ENCODE data around the gene OXLD1.

The OXLD1 gene

GRCh38 chr17:81702934-81703746 is 36.7 kb upstream of the OXLD1 start, which contains the start of gene MRPL12:
MRPL12 (plus strand) TSS chr17:81703367; CDS start chr17:81703502, 135 bp downstream.
- DNase-seq (ENCODE audit: low read depth) = peak; percentile 42

GRCh38 chr17:81701288-81702071 is 35.1 kb upstream of the OXLD1 start:
- no peak for DNase-seq (ENCODE audit: low read depth)

- no peak for DNase-seq (ENCODE audit: low read depth)
These were observed 34.2 kb upstream of the OXLD1 start for GRCh38 chr17:81700353-81701287.

- DNase-seq (ENCODE audit: low read depth) = no peak
These were observed 31.0 kb upstream of the OXLD1 start for GRCh38 chr17:81697261-81698044.

GRCh38 chr17:81696218-81696941 is 30.0 kb upstream of the OXLD1 start:
- DNase-seq (ENCODE audit: low read depth) = no peak

- no peak for DNase-seq (ENCODE audit: low read depth)
These were observed 29.4 kb upstream of the OXLD1 start for GRCh38 chr17:81695801-81696200.

GRCh38 chr17:81695211-81695610 is 28.8 kb upstream of the OXLD1 start:
- no peak for DNase-seq (ENCODE audit: low read depth)

GRCh38 chr17:81694810-81695209 is 28.4 kb upstream of the OXLD1 start:
- DNase-seq (ENCODE audit: low read depth) = no peak

- DNase-seq (ENCODE audit: low read depth) = no peak
These were observed 27.3 kb upstream of the OXLD1 start for GRCh38 chr17:81693509-81694210.

GRCh38 chr17:81691608-81692007 is 25.2 kb upstream of the OXLD1 start:
- DNase-seq (ENCODE audit: low read depth) = no peak

GRCh38 chr17:81691196-81691595 is 24.8 kb upstream of the OXLD1 start:
- no peak for DNase-seq (ENCODE audit: low read depth)

GRCh38 chr17:81690549-81690948 is 24.1 kb upstream of the OXLD1 start:
- no peak for DNase-seq (ENCODE audit: low read depth)

- no peak for DNase-seq (ENCODE audit: low read depth)
These were observed 23.7 kb upstream of the OXLD1 start for GRCh38 chr17:81690066-81690465.

- no peak for DNase-seq (ENCODE audit: low read depth)
These were observed 22.2 kb upstream of the OXLD1 start for GRCh38 chr17:81688616-81689015.

- no peak for DNase-seq (ENCODE audit: low read depth)
These were observed 21.6 kb upstream of the OXLD1 start for GRCh38 chr17:81687770-81688541.

GRCh38 chr17:81686614-81687013 is 20.2 kb upstream of the OXLD1 start:
- DNase-seq (ENCODE audit: low read depth) = no peak

- no peak for DNase-seq (ENCODE audit: low read depth)
These were observed 18.7 kb upstream of the OXLD1 start for GRCh38 chr17:81685108-81685507.

- DNase-seq (ENCODE audit: low read depth) = peak; percentile 48
These were observed 18.1 kb upstream of the OXLD1 start for GRCh38 chr17:81684442-81684911.

All from GM04503 (cell line).